Renal cortical epithelial cell (primary cell): ENCODE measurements around the gene RNU4-1. TPM values are rescaled to one million over a fixed set of nuclear protein-coding genes. Genes with fewer than 3 reads are reported as not detected.
"Not testable (repeated sequence)": the region's sequence is repeated elsewhere in the genome, so short reads cannot be mapped to it uniquely, and the experiment has no call there.

Experiments
- DNase-seq: peaks from one replicate; pipeline ENCODE4 v3.0.0-alpha.2; 2011; ENCODE audit warnings: low read depth
- total RNA-seq: library from RNA; depleted of rRNA; stranded (reverse); fragments of >200 nt; gene quantifications from 2 replicates; pipeline ENCODE4 v1.2.3, GENCODE V29; 2014

RNU4-1 gene
- total RNA-seq, 1 donor from 2014 or later: under 0.01 TPM

DNA sequence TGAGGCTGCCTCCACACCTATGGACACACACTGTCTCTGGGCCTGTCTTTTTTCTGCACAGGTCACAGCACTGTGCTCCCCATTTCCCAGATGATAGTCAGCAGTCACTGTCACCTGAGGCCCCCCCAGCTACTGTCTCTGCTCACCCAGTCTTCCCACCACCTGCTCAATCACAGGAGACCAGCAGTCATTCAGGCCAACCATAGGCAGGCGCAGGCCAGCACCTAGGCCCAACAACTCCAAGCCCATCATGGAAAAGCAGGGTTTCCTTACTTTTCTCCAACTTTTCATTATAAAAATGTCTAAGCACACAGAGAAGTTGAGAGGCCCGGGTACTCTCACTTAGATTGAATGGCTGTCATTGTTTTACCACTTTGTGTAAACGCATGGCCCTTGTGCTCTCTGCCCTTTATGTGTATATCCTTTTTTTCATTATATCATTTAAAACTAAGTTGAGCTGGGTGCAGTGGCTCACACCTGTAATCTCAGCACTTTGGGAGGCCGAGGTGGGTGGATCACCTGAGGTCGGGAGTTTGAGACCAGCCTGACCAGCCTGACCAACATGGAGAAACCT lies 34.6 kb downstream of the RNU4-1 start:
- DNase-seq: no peak

DNA sequence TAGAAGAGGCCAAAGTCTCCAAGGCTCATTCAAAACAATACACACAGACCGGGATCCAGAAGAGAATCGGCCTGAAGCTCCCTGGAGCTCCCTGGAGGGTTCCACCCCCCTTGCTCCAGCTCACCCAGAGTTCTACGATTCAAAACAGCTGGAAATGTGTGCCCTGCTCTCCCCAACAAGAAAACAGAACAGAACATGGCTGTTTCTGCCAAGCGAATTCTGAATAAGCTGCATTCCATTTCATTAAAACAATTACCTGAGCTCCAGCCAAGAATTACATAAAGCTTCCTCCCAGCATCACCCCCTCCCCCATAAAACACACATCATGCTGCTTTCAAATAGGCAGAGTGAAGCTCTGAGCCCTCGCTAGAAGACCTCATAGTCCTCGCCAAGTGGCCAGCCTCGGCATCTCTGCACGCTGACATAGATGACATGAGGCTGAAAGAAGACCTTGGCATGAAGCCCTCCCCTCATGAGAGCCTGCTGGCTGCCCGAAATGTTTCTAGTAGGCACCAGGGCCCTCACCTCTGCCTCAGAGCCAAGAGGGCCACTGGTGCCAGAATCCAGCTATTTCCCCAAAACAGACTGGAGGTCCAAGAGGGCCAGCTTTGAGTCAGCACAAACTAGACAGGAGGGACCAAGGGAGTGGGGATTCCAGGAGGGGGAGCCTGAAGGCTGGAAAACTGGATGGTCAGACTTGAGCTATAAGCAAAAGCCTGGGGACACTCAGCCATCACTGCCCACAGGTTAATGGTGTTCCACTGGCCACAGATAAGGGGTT lies 35.8 kb downstream of the RNU4-1 start:
- DNase-seq: peak; percentile 85

DNA sequence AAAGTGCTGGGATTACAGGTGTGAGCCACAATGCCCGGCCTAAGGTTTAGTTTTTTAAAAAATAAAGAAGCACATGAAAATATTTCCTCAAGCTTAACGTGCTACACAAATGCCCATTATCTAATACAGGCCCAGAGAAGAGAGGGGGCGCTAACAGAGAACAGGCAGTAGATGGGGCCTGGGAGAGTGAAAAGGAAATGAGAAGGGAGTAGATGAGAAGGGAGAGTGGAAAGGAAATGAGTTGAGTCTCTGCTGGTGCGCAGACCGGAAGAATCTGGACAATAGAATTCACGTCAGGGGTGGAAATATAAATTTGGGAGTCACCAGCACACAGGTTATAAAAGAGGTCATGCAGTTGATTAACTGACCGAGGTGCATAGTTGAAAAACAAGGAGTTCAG lies 38.2 kb downstream of the RNU4-1 start:
- DNase-seq: no peak

DNA sequence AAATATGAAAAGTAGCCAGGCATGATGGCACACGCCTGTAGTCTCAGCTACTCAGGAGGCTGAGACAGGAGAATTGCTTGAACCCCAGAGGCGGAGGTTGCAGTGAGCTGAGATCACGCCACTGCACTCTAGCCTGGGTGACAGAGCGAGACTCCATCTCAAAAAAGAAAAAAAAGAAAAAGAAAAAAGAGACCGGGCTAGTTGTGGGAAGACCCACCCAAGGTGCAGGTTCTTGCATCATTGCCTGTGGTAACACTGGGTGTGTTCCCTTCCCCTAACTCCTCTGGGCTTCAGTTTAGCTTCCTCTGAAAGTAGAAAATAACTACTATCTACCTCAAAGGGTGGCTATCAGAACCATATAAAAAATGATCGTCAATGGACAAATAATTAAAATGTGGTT lies 39.7 kb downstream of the RNU4-1 start:
- DNase-seq: not testable (repeated sequence)

DNA sequence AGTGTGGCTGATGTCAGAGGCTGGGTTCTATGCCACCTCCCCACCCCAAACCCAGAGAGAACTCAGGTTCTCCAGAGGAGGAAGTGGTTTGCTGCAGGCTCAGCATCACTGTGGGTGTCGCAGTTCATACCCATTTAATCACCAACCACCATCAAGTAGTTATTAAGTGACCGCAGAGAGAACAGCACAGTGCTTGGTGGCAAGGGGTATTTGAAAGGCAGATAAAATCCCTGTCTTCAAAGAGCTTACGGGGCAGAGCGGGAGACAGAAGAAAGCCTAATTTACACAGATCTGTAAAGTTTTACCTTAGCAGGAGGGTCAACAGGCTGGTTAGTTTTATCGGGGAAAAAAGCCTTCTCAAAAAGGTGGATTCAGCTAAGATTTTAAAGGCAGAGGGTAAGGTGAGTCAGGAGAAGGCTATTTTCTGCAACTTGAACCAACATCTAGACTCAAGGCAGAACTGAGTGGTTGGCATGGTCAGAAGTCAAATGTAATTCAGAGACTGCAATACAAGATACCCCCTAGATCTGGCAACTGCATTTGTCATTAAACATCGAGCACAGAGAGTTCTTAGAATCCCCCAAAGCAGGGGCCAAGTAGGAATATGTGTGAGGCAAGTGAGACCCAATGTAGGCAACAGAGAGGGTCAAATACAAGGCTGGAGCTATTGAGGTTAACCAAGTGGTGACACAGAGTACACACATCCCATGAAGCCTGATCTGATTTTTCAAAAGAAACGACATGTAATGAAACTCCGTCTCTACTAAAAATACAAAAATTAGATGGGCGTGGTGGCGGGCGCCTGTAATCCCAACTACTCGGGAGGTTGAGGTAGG lies 40.7 kb downstream of the RNU4-1 start:
- no peak for DNase-seq

DNA sequence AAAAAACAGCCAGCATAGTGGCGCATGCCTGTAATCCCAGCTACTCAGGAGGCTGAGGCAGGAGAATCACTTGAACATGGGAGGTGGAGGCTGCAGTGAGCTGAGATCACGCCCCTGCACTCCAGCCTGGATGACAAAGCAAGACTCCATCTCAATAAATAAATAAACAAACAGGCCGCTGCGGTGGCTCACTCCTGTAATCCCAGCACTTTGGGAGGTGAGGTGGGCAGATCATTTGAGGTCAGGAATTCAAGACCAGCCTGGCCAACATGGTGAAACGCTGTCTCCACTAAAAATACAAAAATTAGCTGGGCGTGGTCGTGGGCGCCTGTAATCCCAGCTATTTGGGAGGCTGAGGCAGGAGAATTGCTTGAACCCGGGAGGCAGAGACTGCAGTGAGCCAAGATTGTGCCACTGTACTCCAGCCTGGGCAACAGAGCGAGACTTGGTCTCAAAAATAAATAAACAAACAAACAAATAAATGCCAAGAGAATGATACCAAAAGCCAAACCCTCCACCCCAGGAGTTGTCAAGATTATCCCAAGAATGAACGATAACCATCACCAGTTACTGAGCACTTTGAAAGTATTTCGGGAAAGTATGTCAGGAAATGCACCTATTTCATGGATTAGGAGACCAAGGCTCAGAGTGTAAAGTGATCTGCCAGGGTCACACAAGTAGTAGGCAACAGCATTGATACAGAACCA lies 41.5 kb downstream of the RNU4-1 start:
- not testable (repeated sequence) for DNase-seq

DNA sequence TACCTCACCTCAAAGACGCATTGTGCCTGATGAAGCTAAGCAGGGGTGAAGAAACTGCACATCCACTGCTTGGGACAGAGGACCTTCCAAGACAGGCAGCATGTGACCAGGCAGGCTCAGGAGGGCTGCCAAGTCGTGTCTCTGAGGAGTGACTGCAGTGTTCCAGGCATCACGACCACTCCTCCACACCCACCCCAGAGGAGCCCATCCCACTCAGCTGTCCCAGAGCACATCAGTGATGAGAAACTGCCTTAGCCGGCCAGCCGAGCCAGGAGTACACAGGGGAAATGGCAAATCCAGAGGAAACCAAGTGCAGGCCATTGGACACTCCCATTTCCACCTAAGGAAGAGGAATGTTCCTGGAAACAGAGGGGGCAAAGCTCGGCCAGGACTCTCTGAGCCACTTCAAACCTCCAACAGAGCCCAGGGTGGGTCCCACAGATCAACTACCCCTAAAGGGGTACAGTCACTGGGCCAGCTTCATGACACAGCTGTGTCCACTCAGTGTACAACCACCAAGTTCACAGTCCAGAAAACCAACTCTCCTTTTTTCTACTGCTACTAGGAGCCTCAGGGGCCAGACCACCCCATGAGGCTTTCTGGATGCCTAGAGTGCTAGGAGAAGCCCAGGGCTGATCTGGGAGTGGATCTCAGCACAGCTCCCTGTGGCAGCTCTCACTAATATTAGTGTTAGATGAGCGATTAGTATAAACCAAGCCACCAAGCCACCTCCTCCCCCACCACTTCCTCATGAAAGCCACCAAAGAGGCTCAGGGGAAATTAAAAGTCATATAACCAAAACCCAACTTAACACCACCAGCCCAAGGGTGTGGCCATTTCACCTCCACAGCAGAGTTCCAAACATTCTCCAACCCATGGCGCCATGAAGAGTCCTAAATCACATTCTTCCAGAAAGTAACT lies 42.9 kb downstream of the RNU4-1 start:
- DNase-seq: no peak

DNA sequence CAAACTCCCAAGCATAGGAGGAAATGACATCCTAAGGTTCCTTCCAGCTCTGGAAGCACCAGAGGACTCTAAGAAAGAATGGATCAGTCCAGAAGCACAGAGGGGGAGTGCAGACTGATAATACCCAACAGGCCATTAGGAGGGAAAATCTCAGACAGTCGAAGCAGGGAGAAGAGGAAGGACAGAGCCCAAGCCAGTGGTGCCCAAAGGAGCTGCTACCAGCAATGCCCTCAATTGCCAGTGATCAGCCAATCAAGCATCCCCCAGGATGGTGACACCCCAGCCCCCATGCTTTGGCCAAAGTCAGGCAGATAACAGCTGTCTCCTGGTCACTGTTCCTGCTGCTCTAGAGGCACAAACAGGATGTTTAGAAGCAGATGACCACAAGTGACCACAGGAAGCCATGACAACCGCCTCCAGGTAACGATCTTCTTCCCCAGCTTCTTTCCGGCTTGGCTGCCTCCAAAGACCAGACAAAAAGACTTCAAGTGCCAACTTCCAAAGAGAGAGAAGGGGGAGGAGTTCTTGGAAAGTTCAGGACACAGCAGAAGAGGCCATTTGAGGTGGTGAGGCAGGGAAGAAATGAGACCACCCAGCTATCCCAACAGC lies 43.7 kb downstream of the RNU4-1 start:
- DNase-seq: no peak

DNA sequence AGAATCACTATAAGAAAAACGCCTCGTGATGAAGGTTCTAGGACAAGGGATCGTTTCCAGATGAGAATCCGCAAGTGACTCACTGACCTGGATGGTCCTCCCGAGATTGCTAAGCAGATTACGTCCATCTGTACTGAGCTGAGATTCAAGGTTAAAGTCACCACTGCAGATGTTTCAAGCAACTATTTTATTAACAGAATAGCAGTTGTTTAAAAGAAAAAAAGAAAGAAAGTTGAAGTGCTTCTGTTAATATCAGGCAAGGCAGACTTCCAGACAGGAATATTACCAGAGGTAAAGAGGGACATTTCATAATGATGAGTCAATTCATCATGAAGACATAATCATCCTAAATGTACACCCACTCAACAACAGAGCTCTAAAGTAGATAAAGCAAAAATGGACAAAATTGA lies 45.4 kb downstream of the RNU4-1 start:
- no peak for DNase-seq

DNA sequence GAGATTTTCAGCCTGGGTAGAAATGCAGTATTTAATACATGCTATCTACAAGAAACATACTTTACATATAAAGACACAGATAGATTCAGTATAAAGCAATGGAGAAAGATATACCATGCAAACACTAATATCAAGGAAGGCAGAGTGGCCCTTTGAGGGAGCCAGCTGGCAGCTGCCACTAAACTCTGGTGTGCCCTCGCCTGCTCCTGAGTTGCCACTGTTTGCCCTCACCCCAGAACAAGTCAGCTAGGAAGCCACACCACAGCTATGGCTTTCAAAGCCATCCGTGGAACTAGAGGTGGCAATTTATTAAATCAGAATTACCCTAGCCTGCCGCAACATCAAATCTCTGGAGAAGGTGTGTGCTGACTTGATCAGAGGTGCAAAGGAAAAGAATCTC lies 45.9 kb downstream of the RNU4-1 start:
- DNase-seq: no peak

DNA sequence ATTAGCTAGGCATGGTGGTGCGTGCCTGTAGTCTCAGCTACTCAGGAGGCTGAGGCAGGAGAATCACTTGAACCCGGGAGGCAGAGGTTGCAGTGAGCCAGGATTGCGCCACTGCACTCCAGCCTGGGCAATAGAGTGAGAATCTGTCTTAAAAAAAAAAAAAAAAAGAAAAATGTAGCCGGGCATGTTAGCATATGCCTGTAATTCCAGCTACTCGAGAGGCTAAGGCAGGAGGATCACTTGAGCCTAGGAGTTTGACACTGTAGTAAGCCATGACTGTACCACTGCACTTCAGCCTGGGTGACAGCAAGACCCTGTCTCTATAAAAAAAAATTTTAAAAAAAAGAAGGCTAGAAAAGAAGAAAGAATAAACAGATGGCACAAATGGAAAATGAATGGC lies 46.3 kb downstream of the RNU4-1 start:
- not testable (repeated sequence) for DNase-seq

Other genes starting within 250 kb of the RNU4-1 start
- 19.9 and 28.3 TPM in 2 replicates for gene RAB35, start 176.5 kb downstream of the RNU4-1 start, total RNA-seq
- gene GCN1, start 98.5 kb downstream of the RNU4-1 start, total RNA-seq: 80.6 and 216 TPM in 2 replicates
- 1,806 and 3,735 TPM in 2 replicates for gene RPLP0, start 92.1 kb downstream of the RNU4-1 start, total RNA-seq
- 38.4 and 63.1 TPM in 2 replicates for gene PXN, start 27.5 kb downstream of the RNU4-1 start, total RNA-seq
- gene RNU4-2, start 1.3 kb downstream of the RNU4-1 start, total RNA-seq: under 0.01 TPM in 2 replicates
- gene SIRT4, start 9.1 kb upstream of the RNU4-1 start, total RNA-seq: 1.0 and 2.4 TPM in 2 replicates
- gene PLA2G1B, start 34.5 kb upstream of the RNU4-1 start, total RNA-seq: not detected in 2 replicates
- 0.15 TPM in 1 of 2 replicates, not detected in the other for gene MSI1, start 75.9 kb upstream of the RNU4-1 start, total RNA-seq
- gene COX6A1, start 144.9 kb upstream of the RNU4-1 start, total RNA-seq: 413 and 865 TPM in 2 replicates
- gene TRIAP1, start 153.1 kb upstream of the RNU4-1 start, total RNA-seq: 25.5 and 35.4 TPM in 2 replicates
- gene GATC, start 153.2 kb upstream of the RNU4-1 start, total RNA-seq: 30.9 and 32.0 TPM in 2 replicates
- gene SRSF9, start 176.5 kb upstream of the RNU4-1 start, total RNA-seq: 190 and 199 TPM in 2 replicates
- 216 and 417 TPM in 2 replicates for gene DYNLL1, start 202.9 kb upstream of the RNU4-1 start, total RNA-seq
- 46.6 and 50.0 TPM in 2 replicates for gene COQ5, start 235.9 kb upstream of the RNU4-1 start, total RNA-seq
- gene RNF10, start 241.1 kb upstream of the RNU4-1 start, total RNA-seq: 84.7 and 491 TPM in 2 replicates